Stimulated activated CD4-positive, alpha-beta T cell treated with anti-CD3 and anti-CD28 coated beads, Interleukin-15, amount 100 ng/mL, for 24 hours (primary cell): ENCODE results near the gene C6orf118.

ENCODE experiments used
- DNase-seq: peaks from one replicate; pipeline ENCODE4 v3.0.0-alpha.2; 2020

The C6orf118 gene

GRCh38 chr6:165243801-165244200, 65.6 kb downstream of the C6orf118 start:
- DNase-seq: no peak

GRCh38 chr6:165236326-165236725, 73.1 kb downstream of the C6orf118 start:
- no peak for DNase-seq

- no peak for DNase-seq
Measured at GRCh38 chr6:165232731-165233488, 76.5 kb downstream of the C6orf118 start.

DNA sequence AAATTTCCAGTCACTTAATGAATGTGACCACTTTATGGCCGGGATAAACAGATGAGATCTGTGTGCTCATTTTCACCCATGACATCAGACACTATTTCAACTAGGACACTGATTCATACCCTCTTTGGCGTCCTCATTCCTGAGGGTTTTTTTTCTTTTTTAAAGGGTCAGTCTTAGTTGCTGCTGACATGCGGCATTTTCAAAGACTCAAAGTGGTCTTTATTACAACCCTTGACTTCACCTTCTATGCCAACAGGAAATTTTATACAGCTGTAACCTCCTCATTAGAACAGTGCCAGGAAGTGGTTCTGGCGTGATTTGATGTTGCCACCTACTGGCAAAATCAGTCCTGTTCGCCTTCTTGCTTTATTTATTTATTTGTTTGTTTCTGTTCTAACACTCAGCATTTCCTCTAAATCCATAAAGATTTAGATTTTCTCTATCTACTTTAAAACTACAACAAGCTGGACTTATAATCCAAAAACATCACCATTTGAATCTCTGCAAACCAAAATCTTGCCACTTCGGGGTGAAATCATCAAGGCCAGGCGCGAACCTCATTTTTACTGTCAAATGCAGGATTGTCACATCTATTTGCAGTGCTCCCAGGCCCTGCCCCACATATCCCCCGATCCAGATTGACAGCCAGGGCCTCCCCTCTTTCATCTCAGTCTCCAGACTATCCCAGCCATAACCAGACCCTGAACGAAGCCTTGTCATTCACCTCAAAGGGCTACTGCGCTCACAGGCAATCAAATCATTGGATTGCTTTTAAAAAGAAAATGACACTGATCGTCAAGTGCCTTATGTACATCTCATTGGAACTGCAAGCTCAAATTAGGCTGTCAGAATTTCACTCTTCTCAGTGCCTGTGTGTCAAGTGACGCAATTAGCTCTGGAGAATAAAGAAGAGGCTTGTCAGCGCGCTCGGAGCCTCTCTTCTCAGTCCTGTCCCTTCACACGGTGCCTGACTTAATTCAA, 77.5 kb downstream of the C6orf118 start:
- no peak for DNase-seq

DNA sequence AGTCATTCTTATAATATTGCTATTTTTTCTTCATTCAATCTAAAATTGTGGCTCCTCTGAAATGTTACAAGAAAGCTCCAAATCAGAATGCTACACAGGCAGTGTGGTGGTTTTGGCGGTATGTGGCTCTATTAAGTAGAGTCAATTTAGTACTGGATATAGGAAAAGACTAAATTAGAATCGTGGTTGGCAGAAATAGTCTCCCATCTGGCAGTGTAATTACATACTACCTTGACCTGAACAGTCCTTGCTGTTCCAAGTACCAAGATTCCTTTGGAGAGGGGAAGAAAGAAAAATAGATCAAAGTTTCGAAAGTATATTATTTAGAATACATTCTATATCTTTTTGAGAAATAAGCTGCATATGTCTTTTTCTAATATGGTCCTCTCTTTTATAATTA, 78.2 kb downstream of the C6orf118 start:
- DNase-seq: no peak
